ENCODE results near the gene FARP1.

GRCh38 chr13:98278068-98278724 lies 135.3 kb downstream of the FARP1 start:
- TF ChIP-seq CHD2 (IDR thresholded peaks at IDR 0.05; ENCODE audit: borderline replicate concordance, low read depth, low read length): no peak
- TF ChIP-seq, protein P1, sequence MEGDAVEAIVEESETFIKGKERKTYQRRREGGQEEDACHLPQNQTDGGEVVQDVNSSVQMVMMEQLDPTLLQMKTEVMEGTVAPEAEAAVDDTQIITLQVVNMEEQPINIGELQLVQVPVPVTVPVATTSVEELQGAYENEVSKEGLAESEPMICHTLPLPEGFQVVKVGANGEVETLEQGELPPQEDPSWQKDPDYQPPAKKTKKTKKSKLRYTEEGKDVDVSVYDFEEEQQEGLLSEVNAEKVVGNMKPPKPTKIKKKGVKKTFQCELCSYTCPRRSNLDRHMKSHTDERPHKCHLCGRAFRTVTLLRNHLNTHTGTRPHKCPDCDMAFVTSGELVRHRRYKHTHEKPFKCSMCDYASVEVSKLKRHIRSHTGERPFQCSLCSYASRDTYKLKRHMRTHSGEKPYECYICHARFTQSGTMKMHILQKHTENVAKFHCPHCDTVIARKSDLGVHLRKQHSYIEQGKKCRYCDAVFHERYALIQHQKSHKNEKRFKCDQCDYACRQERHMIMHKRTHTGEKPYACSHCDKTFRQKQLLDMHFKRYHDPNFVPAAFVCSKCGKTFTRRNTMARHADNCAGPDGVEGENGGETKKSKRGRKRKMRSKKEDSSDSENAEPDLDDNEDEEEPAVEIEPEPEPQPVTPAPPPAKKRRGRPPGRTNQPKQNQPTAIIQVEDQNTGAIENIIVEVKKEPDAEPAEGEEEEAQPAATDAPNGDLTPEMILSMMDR (IDR thresholded peaks at IDR 0.05 in 2 of 3, conservative IDR thresholded peaks at IDR 0.05 in 1 of 3; ENCODE audit: control insufficient read depth in 2 of 3, extremely low read depth in 1 of 3, insufficient read depth in 1 of 3, low read depth in 3 of 3, low read length in 3 of 3): no peak
- TF ChIP-seq POLR2A (IDR thresholded peaks at IDR 0.05; ENCODE audit: low read depth, low read length): no peak
- TF ChIP-seq SMARCA5 (IDR thresholded peaks at IDR 0.05): no peak
- no peak for TF ChIP-seq CHD1 (IDR thresholded peaks at IDR 0.05; ENCODE audit: low read depth, low read length)
- no peak for TF ChIP-seq PAX8 (IDR thresholded peaks at IDR 0.05)
- no peak for TF ChIP-seq NR2C2 (IDR thresholded peaks at IDR 0.05; ENCODE audit: borderline replicate concordance, control insufficient read depth, insufficient read length, low read depth)
- no peak for TF ChIP-seq SREBF2 (IDR thresholded peaks at IDR 0.05; ENCODE audit: low read length)
- no peak for TF ChIP-seq HCFC1 (IDR thresholded peaks at IDR 0.05; ENCODE audit: low read length)
- TF ChIP-seq USF2 (IDR thresholded peaks at IDR 0.05; ENCODE audit: borderline replicate concordance, low read depth, low read length): no peak
- TF ChIP-seq SP1 (IDR thresholded peaks at IDR 0.05; ENCODE audit: low read depth, low read length): no peak
